AG04449 (cell line): ENCODE data around the gene MAP3K7.

Source experiments
- CTCF ChIA-PET: fragments of 350-600 bp; formaldehyde crosslinking; extraction: SDS; loops from one replicate; lab custom pipeline; 2021; ENCODE audit warnings: antibody characterized with exemption; lab: Yijun Ruan, JAX
- POLR2A ChIA-PET: fragments of 400-600, 350-600 bp; formaldehyde crosslinking; extraction: SDS; loops from one replicate; lab custom pipeline; 2020; ENCODE audit warnings: antibody characterized with exemption, inconsistent platforms; lab: Yijun Ruan, JAX
- DNase-seq: peaks from one replicate; pipeline ENCODE4 v3.0.0-alpha.2; 2010; ENCODE audit warnings: low read depth, low spot score
- H3K4me3 ChIP-seq: 2 replicates; pipeline ENCODE4 v1.5.1; 2011; ENCODE audit warnings: low read depth, mild to moderate bottlenecking, control low read depth, low read length
- CTCF ChIP-seq: IDR thresholded peaks from one replicate; pipeline ENCODE4 v1.5.1; 2011; ENCODE audit warnings: mild to moderate bottlenecking, moderate library complexity, low read length, control low read depth, inconsistent platforms; ENCODE audit not compliant: insufficient read depth; ENCODE audit errors: missing control alignments

The MAP3K7 gene

GRCh38 chr6:90586836-90587638, at the start of gene MAP3K7:
MAP3K7 (minus strand) TSS chr6:90587072; CDS start chr6:90586883, 189 bp downstream.
- DNase-seq: peak; percentile 84
- CTCF ChIA-PET: interaction anchor here (0.8 kb wide), 1 partner anchor 20 kb away, joined by 3 read pairs; no protein-coding TSS in a partner anchor
- POLR2A ChIA-PET: interaction anchor here (0.6 kb wide), 1 partner anchor 32 kb away, joined by 3 read pairs; no protein-coding TSS in a partner anchor
- peak within 1 kb of the TSS; percentile 90 for H3K4me3 ChIP-seq
- TF ChIP-seq CTCF: no peak

DNA sequence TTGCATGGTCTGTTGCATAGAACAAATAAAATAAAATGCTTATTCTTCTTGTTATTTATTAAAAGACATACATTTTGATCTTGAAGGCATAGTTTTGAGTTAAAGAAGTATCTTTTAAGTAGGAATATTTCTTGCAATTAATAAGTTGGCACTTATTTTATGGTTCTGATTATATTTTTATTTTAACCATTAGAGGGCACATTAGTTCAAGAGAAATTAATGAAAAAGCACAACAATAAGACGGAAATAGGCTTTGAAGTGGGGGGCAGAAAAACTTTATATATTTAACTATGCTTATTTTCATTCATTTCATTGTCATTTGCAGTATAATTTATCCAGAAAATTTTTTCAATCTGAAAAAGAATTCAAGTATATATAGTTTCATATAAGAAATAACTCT, 44.2 kb upstream of the MAP3K7 start:
- no peak for TF ChIP-seq CTCF
- DNase-seq: no peak
- no peak overlapping the region for H3K4me3 ChIP-seq
- ChIA-PET CTCF (no interaction called here), POLR2A (no interaction called here)

- no peak overlapping the region for H3K4me3 ChIP-seq
These were observed 34.7 kb upstream of the MAP3K7 start for GRCh38 chr6:90621581-90621980.

GRCh38 chr6:90619221-90619620, 32.3 kb upstream of the MAP3K7 start:
- POLR2A ChIA-PET: interaction anchor here (0.6 kb wide), 1 partner anchor 32 kb away, joined by 3 read pairs; no protein-coding TSS in a partner anchor
- no peak for DNase-seq
- TF ChIP-seq CTCF: no peak
- H3K4me3 ChIP-seq: no peak overlapping the region
- CTCF ChIA-PET: interaction anchor here (1.1 kb wide), 1 partner anchor 9 kb away, joined by 4 read pairs; no protein-coding TSS in a partner anchor

More at GRCh38 chr6:90621581-90621980, 34.7 kb upstream of the MAP3K7 start:
- DNase-seq: no peak
- TF ChIP-seq CTCF: no peak
- CTCF ChIA-PET: no interaction called here
- POLR2A ChIA-PET: no interaction called here

DNA sequence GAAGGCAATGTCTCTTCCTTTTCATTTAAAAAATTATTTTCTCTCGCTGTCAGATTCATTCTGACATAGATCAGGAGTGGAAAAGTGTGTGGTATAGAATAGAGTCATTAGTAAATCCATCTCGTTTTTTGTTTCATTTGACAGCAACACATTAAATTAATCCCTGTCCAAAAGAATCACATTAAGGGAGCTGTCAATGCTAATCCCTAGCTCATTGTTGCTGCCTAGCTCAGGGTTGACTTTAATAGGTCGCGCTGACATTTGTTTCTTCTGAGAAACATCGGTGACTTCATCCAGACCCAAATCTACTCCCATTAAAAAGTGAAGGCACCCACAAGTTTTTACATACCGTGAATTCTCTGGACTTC, 25.4 kb upstream of the MAP3K7 start:
- no peak for DNase-seq
- ChIA-PET CTCF (interaction anchor here (1.8 kb wide), 1 partner anchor 12 kb away, joined by 4 read pairs; no protein-coding TSS in a partner anchor), POLR2A (no interaction called here)
- TF ChIP-seq CTCF: no peak
- H3K4me3 ChIP-seq: no peak overlapping the region

- DNase-seq: no peak
- POLR2A ChIA-PET: no interaction called here
- H3K4me3 ChIP-seq: peak overlapping the region; percentile 60
- CTCF ChIA-PET: interaction anchor here (0.7 to 1.8 kb wide), 2 partner anchors 11 kb away, joined by 4 read pairs; no protein-coding TSS in a partner anchor
- no peak for TF ChIP-seq CTCF
These were observed 24.9 kb upstream of the MAP3K7 start for GRCh38 chr6:90611543-90612312.
